Measurements from ENCODE around the gene GPATCH8. TPM values are rescaled to one million over a fixed set of nuclear protein-coding genes. Genes with fewer than 3 reads are reported as not detected.

The GPATCH8 gene
- total RNA-seq, 1 donor from 2014 or later = 25.1 TPM

DNA sequence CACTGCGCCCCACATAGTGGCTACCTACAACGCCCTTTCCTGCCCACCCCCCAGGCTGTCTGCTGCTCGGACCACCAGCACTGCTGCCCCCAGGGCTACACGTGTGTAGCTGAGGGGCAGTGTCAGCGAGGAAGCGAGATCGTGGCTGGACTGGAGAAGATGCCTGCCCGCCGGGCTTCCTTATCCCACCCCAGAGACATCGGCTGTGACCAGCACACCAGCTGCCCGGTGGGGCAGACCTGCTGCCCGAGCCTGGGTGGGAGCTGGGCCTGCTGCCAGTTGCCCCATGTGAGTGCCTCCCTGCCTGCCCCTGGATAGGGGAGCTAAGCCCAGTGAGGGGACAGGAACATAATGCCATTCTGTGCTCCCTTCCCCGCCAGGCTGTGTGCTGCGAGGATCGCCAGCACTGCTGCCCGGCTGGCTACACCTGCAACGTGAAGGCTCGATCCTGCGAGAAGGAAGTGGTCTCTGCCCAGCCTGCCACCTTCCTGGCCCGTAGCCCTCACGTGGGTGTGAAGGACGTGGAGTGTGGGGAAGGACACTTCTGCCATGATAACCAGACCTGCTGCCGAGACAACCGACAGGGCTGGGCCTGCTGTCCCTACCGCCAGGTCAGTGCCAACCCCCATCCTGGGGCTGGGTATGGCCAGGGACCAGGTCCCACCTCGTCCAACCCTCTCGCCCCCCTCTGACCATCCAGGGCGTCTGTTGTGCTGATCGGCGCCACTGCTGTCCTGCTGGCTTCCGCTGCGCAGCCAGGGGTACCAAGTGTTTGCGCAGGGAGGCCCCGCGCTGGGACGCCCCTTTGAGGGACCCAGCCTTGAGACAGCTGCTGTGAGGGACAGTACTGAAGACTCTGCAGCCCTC, 151.0 kb downstream of the GPATCH8 start:
- Histone ChIP-seq H3K36me3 (ENCODE audit: control insufficient read depth in 3 of 3, insufficient read depth in 3 of 3, low read length in 3 of 3) (peaks cover 29 to 40% (median 33%) of the 10 kb centered on the region in 3 donors), H3K4me3 (ENCODE audit: low read length in 3 of 3) (no peak overlapping the region), H3K27ac (ENCODE audit: low read depth, low read length) (no peak overlapping the region), H3K9ac (ENCODE audit: low read depth in 1 of 3, low read length in 3 of 3) (no peak overlapping the region), H3K27me3 (ENCODE audit: control insufficient read depth in 3 of 3, insufficient read depth in 3 of 3, low read length in 3 of 3) (peaks cover 0 to 8% (median 0%) of the 10 kb centered on the region in 3 donors), H3K4me1 (ENCODE audit: control insufficient read depth in 3 of 3, insufficient read depth in 3 of 3, low read length in 3 of 3) (peaks cover 0 to 6% (median 3%) of the 10 kb centered on the region in 3 donors), H3K9me3 (ENCODE audit: control insufficient read depth in 3 of 3, low read length in 3 of 3) (no peaks in the 10 kb centered on the region)

- Histone ChIP-seq H3K27ac (ENCODE audit: low read depth, low read length) (no peak overlapping the region), H3K36me3 (ENCODE audit: control insufficient read depth in 3 of 3, insufficient read depth in 3 of 3, low read length in 3 of 3) (peaks cover 29 to 40% (median 33%) of the 10 kb centered on the region in 3 donors), H3K9ac (ENCODE audit: low read depth in 1 of 3, low read length in 3 of 3) (no peak overlapping the region), H3K4me1 (ENCODE audit: control insufficient read depth in 3 of 3, insufficient read depth in 3 of 3, low read length in 3 of 3) (peaks cover under 1 to 7% (median 3%) of the 10 kb centered on the region in 3 donors), H3K27me3 (ENCODE audit: control insufficient read depth in 3 of 3, insufficient read depth in 3 of 3, low read length in 3 of 3) (peaks cover 0 to 8% (median 0%) of the 10 kb centered on the region in 3 donors), H3K4me3 (ENCODE audit: low read length in 3 of 3) (no peak overlapping the region), H3K9me3 (ENCODE audit: control insufficient read depth in 3 of 3, low read length in 3 of 3) (no peaks in the 10 kb centered on the region)
Observed at GRCh38 chr17:44351464-44351863, 151.7 kb downstream of the GPATCH8 start.

GRCh38 chr17:44350733-44351226, 152.4 kb downstream of the GPATCH8 start:
- Histone ChIP-seq H3K9ac (ENCODE audit: low read depth in 1 of 3, low read length in 3 of 3) (no peak overlapping the region), H3K27ac (ENCODE audit: low read depth, low read length) (no peak overlapping the region), H3K27me3 (ENCODE audit: control insufficient read depth in 3 of 3, insufficient read depth in 3 of 3, low read length in 3 of 3) (peaks cover 0 to 8% (median 0%) of the 10 kb centered on the region in 3 donors), H3K9me3 (ENCODE audit: control insufficient read depth in 3 of 3, low read length in 3 of 3) (no peaks in the 10 kb centered on the region), H3K36me3 (ENCODE audit: control insufficient read depth in 3 of 3, insufficient read depth in 3 of 3, low read length in 3 of 3) (peaks cover 29 to 40% (median 33%) of the 10 kb centered on the region in 3 donors), H3K4me3 (ENCODE audit: low read length in 3 of 3) (no peak overlapping the region), H3K4me1 (ENCODE audit: control insufficient read depth in 3 of 3, insufficient read depth in 3 of 3, low read length in 3 of 3) (peaks cover 7 to 14% (median 8%) of the 10 kb centered on the region in 3 donors)

DNA sequence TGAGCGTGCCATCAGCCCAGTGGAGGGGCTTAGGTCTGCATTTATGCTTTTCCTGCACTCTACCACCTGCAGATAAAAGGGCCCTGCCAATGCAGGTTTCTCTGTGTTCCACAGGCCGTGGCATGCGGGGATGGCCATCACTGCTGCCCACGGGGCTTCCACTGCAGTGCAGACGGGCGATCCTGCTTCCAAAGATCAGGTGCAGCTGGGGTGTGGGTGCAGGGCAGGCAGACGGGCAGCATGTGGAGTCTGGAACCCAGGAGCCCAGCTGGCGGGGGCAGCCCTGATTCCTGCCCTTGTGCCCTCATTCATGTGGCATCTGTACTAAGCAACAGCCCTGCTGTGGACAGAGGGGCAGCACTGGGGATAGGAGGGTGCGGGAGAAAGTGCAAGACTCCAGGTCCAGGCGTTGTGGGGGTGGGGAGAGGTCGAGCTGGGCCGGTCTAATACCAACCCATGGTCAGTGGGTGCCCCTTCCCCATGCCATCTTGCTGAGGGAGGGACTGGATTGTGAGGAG, 153.6 kb downstream of the GPATCH8 start:
- H3K4me1 ChIP-seq (ENCODE audit: control insufficient read depth in 3 of 3, insufficient read depth in 3 of 3, low read length in 3 of 3) = peaks cover 13 to 26% (median 14%) of the 10 kb centered on the region in 3 donors
- H3K27ac ChIP-seq (ENCODE audit: low read depth, low read length) = no peak overlapping the region
- no peaks in the 10 kb centered on the region for H3K9me3 ChIP-seq (ENCODE audit: control insufficient read depth in 3 of 3, low read length in 3 of 3)
- no peak overlapping the region for H3K9ac ChIP-seq (ENCODE audit: low read depth in 1 of 3, low read length in 3 of 3)
- H3K36me3 ChIP-seq (ENCODE audit: control insufficient read depth in 3 of 3, insufficient read depth in 3 of 3, low read length in 3 of 3) = peaks cover 29 to 40% (median 33%) of the 10 kb centered on the region in 3 donors
- H3K27me3 ChIP-seq (ENCODE audit: control insufficient read depth in 3 of 3, insufficient read depth in 3 of 3, low read length in 3 of 3) = peaks cover 0 to 5% (median 0%) of the 10 kb centered on the region in 3 donors
- H3K4me3 ChIP-seq (ENCODE audit: low read length in 3 of 3) = no peak overlapping the region

- no peak overlapping the region for H3K4me3 ChIP-seq (ENCODE audit: low read length in 3 of 3)
- H3K9me3 ChIP-seq (ENCODE audit: control insufficient read depth in 3 of 3, low read length in 3 of 3) = no peaks in the 10 kb centered on the region
- peaks cover 29 to 40% (median 33%) of the 10 kb centered on the region in 3 donors for H3K36me3 ChIP-seq (ENCODE audit: control insufficient read depth in 3 of 3, insufficient read depth in 3 of 3, low read length in 3 of 3)
- no peak overlapping the region for H3K27ac ChIP-seq (ENCODE audit: low read depth, low read length)
- H3K27me3 ChIP-seq (ENCODE audit: control insufficient read depth in 3 of 3, insufficient read depth in 3 of 3, low read length in 3 of 3) = peaks cover 0 to 5% (median 0%) of the 10 kb centered on the region in 3 donors
- H3K9ac ChIP-seq (ENCODE audit: low read depth in 1 of 3, low read length in 3 of 3) = no peak overlapping the region
- H3K4me1 ChIP-seq (ENCODE audit: control insufficient read depth in 3 of 3, insufficient read depth in 3 of 3, low read length in 3 of 3) = peaks cover 16 to 32% (median 17%) of the 10 kb centered on the region in 3 donors
Observed at GRCh38 chr17:44348988-44349364, 154.2 kb downstream of the GPATCH8 start.

DNA sequence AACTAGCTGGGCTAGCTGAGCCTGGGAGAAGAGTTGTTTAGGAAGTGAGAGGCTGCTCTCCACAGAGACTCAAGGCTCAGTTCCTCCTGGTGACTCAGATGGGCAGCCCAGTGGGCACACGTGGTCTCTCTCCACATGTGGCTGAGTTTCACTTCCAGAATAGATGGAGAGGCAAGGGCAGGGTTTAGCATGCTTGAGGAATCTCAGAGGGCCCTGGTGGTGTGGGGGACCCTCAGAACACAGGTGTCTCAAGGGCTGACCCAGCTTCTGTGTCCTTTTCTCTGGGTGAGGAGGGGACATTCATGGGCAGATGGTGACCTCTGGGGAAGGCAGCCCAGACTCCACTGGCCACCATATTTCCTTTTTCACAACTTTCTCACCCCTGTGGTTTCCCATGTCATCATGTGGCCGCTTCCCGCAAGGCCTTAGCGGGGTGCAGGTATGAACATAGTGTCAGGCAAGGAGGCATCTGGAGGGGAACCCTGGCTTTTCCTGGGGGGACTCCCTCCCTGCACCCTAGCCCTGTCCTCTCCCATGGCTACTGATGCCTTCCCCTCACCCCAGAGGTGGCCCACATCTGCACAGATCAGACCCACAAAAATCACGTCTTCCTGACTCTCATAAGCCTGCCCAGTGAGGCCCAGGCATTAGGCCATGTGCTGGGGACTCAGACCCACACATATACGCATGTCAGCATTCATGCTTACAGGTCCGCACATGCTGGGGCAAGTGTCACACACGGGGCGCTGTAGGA, 154.8 kb downstream of the GPATCH8 start:
- Histone ChIP-seq H3K4me1 (ENCODE audit: control insufficient read depth in 3 of 3, insufficient read depth in 3 of 3, low read length in 3 of 3) (peaks cover 16 to 32% (median 17%) of the 10 kb centered on the region in 3 donors), H3K9me3 (ENCODE audit: control insufficient read depth in 3 of 3, low read length in 3 of 3) (no peaks in the 10 kb centered on the region), H3K27ac (ENCODE audit: low read depth, low read length) (no peak overlapping the region), H3K36me3 (ENCODE audit: control insufficient read depth in 3 of 3, insufficient read depth in 3 of 3, low read length in 3 of 3) (peaks cover 29 to 40% (median 33%) of the 10 kb centered on the region in 3 donors), H3K27me3 (ENCODE audit: control insufficient read depth in 3 of 3, insufficient read depth in 3 of 3, low read length in 3 of 3) (peaks cover 0 to 5% (median 0%) of the 10 kb centered on the region in 3 donors), H3K4me3 (ENCODE audit: low read length in 3 of 3) (no peak overlapping the region), H3K9ac (ENCODE audit: low read depth in 1 of 3, low read length in 3 of 3) (no peak overlapping the region)

Small RNA genes lying within 50 kb of the gene (small RNA-seq; reads per million reads assigned to genes)
- not detected for gene RN7SL258P

Other genes with a start within 250 kb of the GPATCH8 start
- 47.0 TPM for gene SLC4A1, start 235.3 kb downstream of the GPATCH8 start, total RNA-seq
- 6.8 TPM for gene RUNDC3A, start 194.8 kb downstream of the GPATCH8 start, total RNA-seq
- 65.2 TPM for gene SLC25A39, start 178.6 kb downstream of the GPATCH8 start, total RNA-seq
- 270 TPM for gene GRN, start 158.1 kb downstream of the GPATCH8 start, total RNA-seq
- 38.6 TPM for gene FAM171A2, start 139.6 kb downstream of the GPATCH8 start, total RNA-seq
- gene ITGA2B, start 113.8 kb downstream of the GPATCH8 start, total RNA-seq = 2.6 TPM
- 8.9 TPM for gene FZD2, start 54.1 kb upstream of the GPATCH8 start, total RNA-seq
- 0.52 TPM for gene MEIOC, start 153.1 kb upstream of the GPATCH8 start, total RNA-seq
- gene CCDC43, start 186.4 kb upstream of the GPATCH8 start, total RNA-seq = 29.7 TPM
- gene DBF4B, start 205.3 kb upstream of the GPATCH8 start, total RNA-seq = 2.6 TPM

Measured in skeletal muscle tissue (tissue), 5 donors.